HCT116 (cell line): ENCODE data around the gene DUXA. TPM values are rescaled to one million over a fixed set of nuclear protein-coding genes. Genes with fewer than 3 reads are reported as not detected.

Experiments
- ATAC-seq: fragments of 200-7000 bp; cut with Tn5 transposase; 2 replicates; pipeline ENCODE4 v1.9.1; 2020; ENCODE audit warnings: mild to moderate bottlenecking, moderate library complexity
- BruUV-seq: library from RNA; stranded (reverse); fragments of 400-500 nt; replicated peaks from 2 replicates; lab custom pipeline; 2021; lab: Mats Ljungman, UMichigan
- CTCF ChIA-PET: fragments of 300-600 bp; sonication (Branson Sonifier 250); formaldehyde crosslinking; loops from one replicate; lab custom pipeline; 2021; ENCODE audit warnings: antibody characterized with exemption; lab: Charles Lee
- POLR2A ChIA-PET: fragments of 300-600, 350-600 bp; sonication (Branson Sonifier 250); formaldehyde crosslinking; loops from one replicate; lab custom pipeline; 2021; ENCODE audit warnings: antibody characterized with exemption; lab: Charles Lee
- RAD21 ChIA-PET, 2 experiments: fragments of 300-600 bp; sonication (Branson Sonifier 250); formaldehyde crosslinking; loops; one replicate each; lab custom pipeline; 2023; ENCODE audit warnings: low total read pairs in 2 of 2; ENCODE audit not compliant: uncharacterized antibody in 2 of 2, unreplicated experiment in 2 of 2, low non-redundant PET in 1 of 2; lab: Charles Lee
- DNase-seq: peaks from one replicate; pipeline ENCODE4 v3.0.0-alpha.2; 2010; ENCODE audit warnings: low read depth, low spot score
- H2AFZ ChIP-seq: fragments of 200-600 bp; shearing (Covaris generic), sonication (generic); 2 replicates; pipeline ENCODE4 v1.6.1; 2017; ENCODE audit warnings: low read depth, mixed run types, mixed read lengths, antibody characterized with exemption, low read length; ENCODE audit not compliant: poor library complexity, severe bottlenecking
- H3K27ac ChIP-seq: 2 replicates; pipeline ENCODE4 v1.5.1; 2012; ENCODE audit warnings: low read depth, low read length
- H3K27me3 ChIP-seq: fragments of 200-600 bp; sonication (generic); 2 replicates; pipeline ENCODE4 v1.6.1; 2016; ENCODE audit warnings: mixed run types, low read length, mixed read lengths; ENCODE audit not compliant: insufficient read depth
- H3K36me3 ChIP-seq, 2 experiments: fragments of 200-500 bp in 1 of 2; fragments of 200-600 bp in 1 of 2; sonication (Bioruptor generic) in 1 of 2; sonication (generic) in 1 of 2; 2 replicates each; pipeline versions ENCODE4 v1.5.1 to v1.6.1; 2014 to 2016; ENCODE audit warnings: low read length in 2 of 2, inconsistent platforms in 1 of 2, mixed read lengths in 1 of 2, mixed run types in 1 of 2; ENCODE audit not compliant: insufficient read depth in 2 of 2, control insufficient read depth in 1 of 2
- H3K4me1 ChIP-seq, 2 experiments: fragments of 200-600 bp in 1 of 2; sonication (generic) in 1 of 2; 2 replicates each; pipeline versions ENCODE4 v1.5.1 to v1.6.1; 2012 to 2017; ENCODE audit warnings: low read length in 2 of 2, inconsistent platforms in 1 of 2, mild to moderate bottlenecking in 1 of 2, mixed read lengths in 1 of 2, mixed run types in 1 of 2, moderate library complexity in 1 of 2; ENCODE audit not compliant: insufficient read depth in 2 of 2, control insufficient read depth in 1 of 2
- H3K4me2 ChIP-seq: fragments of 200-600 bp; sonication (generic); 2 replicates; pipeline ENCODE4 v1.6.1; 2017; ENCODE audit warnings: mixed run types, low read length, mixed read lengths
- H3K4me3 ChIP-seq, 2 experiments: fragments of 200-600 bp in 1 of 2; sonication (generic) in 1 of 2; replicated peaks in 1 of 2; 2 replicates each; pipeline ENCODE4 v1.5.1; 2011 to 2016; ENCODE audit warnings: low read length in 2 of 2, control low read depth in 1 of 2, low read depth in 1 of 2, mild to moderate bottlenecking in 1 of 2, mixed read lengths in 1 of 2, mixed run types in 1 of 2
- H3K79me2 ChIP-seq: fragments of 200-600 bp; sonication (generic); 2 replicates; pipeline ENCODE4 v1.6.1; 2017; ENCODE audit warnings: mild to moderate bottlenecking, mixed run types, low read length, moderate library complexity, mixed read lengths; ENCODE audit not compliant: insufficient read depth
- H3K9ac ChIP-seq: fragments of 200-600 bp; sonication (generic); 2 replicates; pipeline ENCODE4 v1.6.1; 2016; ENCODE audit warnings: low read length, mixed read lengths
- H3K9me2 ChIP-seq: fragments of 200-600 bp; sonication (generic), shearing (Covaris generic); 2 replicates; pipeline ENCODE4 v1.6.1; 2017; ENCODE audit warnings: mixed run types, mild to moderate bottlenecking, moderate library complexity; ENCODE audit not compliant: insufficient read depth
- H3K9me3 ChIP-seq, 2 experiments: fragments of 200-500 bp in 1 of 2; fragments of 200-600 bp in 1 of 2; sonication (Bioruptor generic) in 1 of 2; sonication (generic) in 1 of 2; 2 replicates each; pipeline ENCODE4 v1.6.1; 2014 to 2017; ENCODE audit warnings: low read length in 2 of 2, mixed read lengths in 2 of 2, inconsistent platforms in 1 of 2, low read depth in 1 of 2, mild to moderate bottlenecking in 1 of 2, mixed run types in 1 of 2, moderate library complexity in 1 of 2; ENCODE audit not compliant: control insufficient read depth in 1 of 2, insufficient read depth in 1 of 2
- H4K20me1 ChIP-seq: fragments of 200-600 bp; sonication (generic), shearing (Covaris generic); 2 replicates; pipeline ENCODE4 v1.6.1; 2017; ENCODE audit warnings: mixed run types, mild to moderate bottlenecking, moderate library complexity; ENCODE audit not compliant: insufficient read depth
- EGR1 ChIP-seq: IDR thresholded peaks from 2 replicates; pipeline ENCODE4 v1.6.1; 2012; ENCODE audit warnings: low read depth
- POLR2A ChIP-seq: IDR thresholded peaks from 2 replicates; pipeline ENCODE4 v1.7.0; 2011; ENCODE audit warnings: borderline replicate concordance; ENCODE audit not compliant: insufficient read depth, insufficient read length; ENCODE audit errors: extremely low read depth
- SP1 ChIP-seq: IDR thresholded peaks from 2 replicates; pipeline ENCODE4 v1.6.1; 2012; ENCODE audit warnings: low read depth
- YY1 ChIP-seq: IDR thresholded peaks from 2 replicates; pipeline ENCODE4 v1.6.1; 2011; ENCODE audit warnings: low read length, low read depth, moderate library complexity, mild to moderate bottlenecking; ENCODE audit not compliant: insufficient replicate concordance; ENCODE audit errors: extremely low read depth
- intact Hi-C: fragments of 100-400 bp; cut with micrococcal nuclease; formaldehyde crosslinking; loops from 2 replicates; pipeline ENCODE4 v1.10.0; 2022
- total RNA-seq: library from RNA; stranded (reverse); gene quantifications from one replicate; pipeline ENCODE4 v1.2.1, GENCODE V29; 2021; ENCODE audit not compliant: unreplicated experiment
- TF ChIP-seq, protein P1 (sequence below): IDR thresholded peaks from 2 replicates; pipeline ENCODE4 v1.6.1; 2011; ENCODE audit warnings: mild to moderate bottlenecking, low read length, moderate library complexity; ENCODE audit not compliant: insufficient replicate concordance; ENCODE audit errors: extremely low read depth
- TF ChIP-seq, protein P2 (sequence below), 3 experiments: fragments of 200-600 bp in 1 of 3; sonication (generic) in 1 of 3; IDR thresholded peaks in 2 of 3; conservative IDR thresholded peaks in 1 of 3; 2 replicates each; pipeline ENCODE4 v1.5.1; 2012 to 2017; ENCODE audit warnings: low read depth in 2 of 3, low read length in 2 of 3, antibody characterized with exemption in 1 of 3, borderline replicate concordance in 1 of 3, control low read depth in 1 of 3, mild to moderate bottlenecking in 1 of 3, mixed read lengths in 1 of 3, mixed run types in 1 of 3, moderate library complexity in 1 of 3; ENCODE audit not compliant: insufficient read depth in 1 of 3

The DUXA gene
- total RNA-seq, 1 experiment from 2014 or later = not detected

DNA sequence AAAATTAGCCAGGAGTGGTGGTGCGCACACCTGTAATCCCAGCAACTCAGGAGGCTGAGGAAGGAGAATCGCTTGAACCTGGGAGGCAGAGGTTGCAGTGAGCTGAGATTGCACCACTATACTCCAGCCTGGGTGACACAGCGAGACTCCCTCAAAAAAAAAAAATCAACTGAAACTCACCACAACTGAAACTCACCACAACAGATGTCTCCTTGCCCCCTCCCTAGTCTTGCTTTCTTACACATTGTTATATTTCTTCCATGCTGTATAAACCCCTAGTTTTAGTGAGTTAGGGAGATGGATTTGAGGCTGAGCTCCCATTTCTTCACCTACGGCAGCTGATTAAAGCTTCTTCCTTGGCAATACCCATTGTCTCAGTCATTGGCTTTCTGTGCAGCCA, 25.6 kb downstream of the DUXA start:
- H3K9me3 ChIP-seq = peaks cover 0 to 10% of the 10 kb centered on the region in 2 experiments; a peak in 1 of 4 replicates
- CTCF ChIA-PET = no interaction called here
- no peak overlapping the region for H2AFZ ChIP-seq
- DNase-seq = no peak
- no peak for ATAC-seq
- H3K4me3 ChIP-seq = no peak overlapping the region
- RAD21 ChIA-PET = no interaction called here
- BruUV-seq = no TSS peak
- H3K27ac ChIP-seq = no peak overlapping the region
- no peaks in the 10 kb centered on the region for H3K79me2 ChIP-seq
- no peak overlapping the region for H3K9ac ChIP-seq
- H3K4me2 ChIP-seq = no peak overlapping the region
- intact Hi-C loops = no loop called here
- TF ChIP-seq, protein P1, sequence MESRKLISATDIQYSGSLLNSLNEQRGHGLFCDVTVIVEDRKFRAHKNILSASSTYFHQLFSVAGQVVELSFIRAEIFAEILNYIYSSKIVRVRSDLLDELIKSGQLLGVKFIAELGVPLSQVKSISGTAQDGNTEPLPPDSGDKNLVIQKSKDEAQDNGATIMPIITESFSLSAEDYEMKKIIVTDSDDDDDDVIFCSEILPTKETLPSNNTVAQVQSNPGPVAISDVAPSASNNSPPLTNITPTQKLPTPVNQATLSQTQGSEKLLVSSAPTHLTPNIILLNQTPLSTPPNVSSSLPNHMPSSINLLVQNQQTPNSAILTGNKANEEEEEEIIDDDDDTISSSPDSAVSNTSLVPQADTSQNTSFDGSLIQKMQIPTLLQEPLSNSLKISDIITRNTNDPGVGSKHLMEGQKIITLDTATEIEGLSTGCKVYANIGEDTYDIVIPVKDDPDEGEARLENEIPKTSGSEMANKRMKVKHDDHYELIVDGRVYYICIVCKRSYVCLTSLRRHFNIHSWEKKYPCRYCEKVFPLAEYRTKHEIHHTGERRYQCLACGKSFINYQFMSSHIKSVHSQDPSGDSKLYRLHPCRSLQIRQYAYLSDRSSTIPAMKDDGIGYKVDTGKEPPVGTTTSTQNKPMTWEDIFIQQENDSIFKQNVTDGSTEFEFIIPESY = no peak
- TF ChIP-seq EGR1 = no peak
- TF ChIP-seq YY1 = no peak
- TF ChIP-seq SP1 = no peak
- TF ChIP-seq, protein P2, sequence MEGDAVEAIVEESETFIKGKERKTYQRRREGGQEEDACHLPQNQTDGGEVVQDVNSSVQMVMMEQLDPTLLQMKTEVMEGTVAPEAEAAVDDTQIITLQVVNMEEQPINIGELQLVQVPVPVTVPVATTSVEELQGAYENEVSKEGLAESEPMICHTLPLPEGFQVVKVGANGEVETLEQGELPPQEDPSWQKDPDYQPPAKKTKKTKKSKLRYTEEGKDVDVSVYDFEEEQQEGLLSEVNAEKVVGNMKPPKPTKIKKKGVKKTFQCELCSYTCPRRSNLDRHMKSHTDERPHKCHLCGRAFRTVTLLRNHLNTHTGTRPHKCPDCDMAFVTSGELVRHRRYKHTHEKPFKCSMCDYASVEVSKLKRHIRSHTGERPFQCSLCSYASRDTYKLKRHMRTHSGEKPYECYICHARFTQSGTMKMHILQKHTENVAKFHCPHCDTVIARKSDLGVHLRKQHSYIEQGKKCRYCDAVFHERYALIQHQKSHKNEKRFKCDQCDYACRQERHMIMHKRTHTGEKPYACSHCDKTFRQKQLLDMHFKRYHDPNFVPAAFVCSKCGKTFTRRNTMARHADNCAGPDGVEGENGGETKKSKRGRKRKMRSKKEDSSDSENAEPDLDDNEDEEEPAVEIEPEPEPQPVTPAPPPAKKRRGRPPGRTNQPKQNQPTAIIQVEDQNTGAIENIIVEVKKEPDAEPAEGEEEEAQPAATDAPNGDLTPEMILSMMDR (IDR thresholded peaks at IDR 0.05 in 2 of 3, conservative IDR thresholded peaks at IDR 0.05 in 1 of 3; ENCODE audit: borderline replicate concordance in 1 of 3, insufficient read depth in 1 of 3, low read depth in 2 of 3, low read length in 2 of 3) = no peak
- TF ChIP-seq POLR2A = no peak
- H4K20me1 ChIP-seq = no peaks in the 10 kb centered on the region
- H3K4me1 ChIP-seq = no peaks in the 10 kb centered on the region
- H3K9me2 ChIP-seq = no peaks in the 10 kb centered on the region
- POLR2A ChIA-PET = no interaction called here
- no peaks in the 10 kb centered on the region for H3K36me3 ChIP-seq
- no peaks in the 10 kb centered on the region for H3K27me3 ChIP-seq
